Esophagus squamous epithelium (tissue), 4 donors: Measurements from ENCODE around the gene MYZAP.

Experiments
- POLR2A ChIP-seq, 4 donors: fragments of 450-650 bp; IDR thresholded peaks; one replicate each; pipeline ENCODE4 v1.6.1; 2017; ENCODE audit warnings: antibody characterized with exemption in 4 of 4, mild to moderate bottlenecking in 4 of 4, moderate library complexity in 3 of 4
- TF ChIP-seq, protein P1 (sequence below), 6 experiments: fragments of 450-650 bp in 4 of 6; fragments of 200-600 bp in 2 of 6; sonication (generic) in 2 of 6; IDR thresholded peaks; one replicate each; pipeline ENCODE4 v1.5.1; 2016 to 2019; ENCODE audit warnings: antibody characterized with exemption in 6 of 6, mild to moderate bottlenecking in 4 of 6, moderate library complexity in 4 of 6

DNA sequence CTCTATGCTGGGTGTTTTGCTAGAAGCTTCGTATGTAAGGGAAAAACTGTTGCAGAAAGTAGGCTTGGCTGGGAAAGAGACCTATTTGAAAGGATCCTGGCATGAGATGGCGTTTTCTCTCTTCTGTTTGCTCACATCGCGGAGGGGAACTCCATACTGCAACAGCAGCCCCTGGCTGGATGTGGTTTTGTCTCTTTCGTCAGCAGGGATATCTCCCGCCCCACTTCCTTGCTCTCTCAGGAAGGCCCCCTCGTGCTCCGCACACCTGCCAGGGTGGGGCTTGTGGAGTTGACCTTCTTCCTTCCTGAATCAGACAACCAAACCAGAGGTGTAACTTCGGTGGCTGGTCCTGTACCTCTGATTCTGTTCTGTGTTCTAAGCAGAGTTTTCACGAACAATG lies 26.4 kb upstream of the MYZAP start:
- TF ChIP-seq, protein P1, sequence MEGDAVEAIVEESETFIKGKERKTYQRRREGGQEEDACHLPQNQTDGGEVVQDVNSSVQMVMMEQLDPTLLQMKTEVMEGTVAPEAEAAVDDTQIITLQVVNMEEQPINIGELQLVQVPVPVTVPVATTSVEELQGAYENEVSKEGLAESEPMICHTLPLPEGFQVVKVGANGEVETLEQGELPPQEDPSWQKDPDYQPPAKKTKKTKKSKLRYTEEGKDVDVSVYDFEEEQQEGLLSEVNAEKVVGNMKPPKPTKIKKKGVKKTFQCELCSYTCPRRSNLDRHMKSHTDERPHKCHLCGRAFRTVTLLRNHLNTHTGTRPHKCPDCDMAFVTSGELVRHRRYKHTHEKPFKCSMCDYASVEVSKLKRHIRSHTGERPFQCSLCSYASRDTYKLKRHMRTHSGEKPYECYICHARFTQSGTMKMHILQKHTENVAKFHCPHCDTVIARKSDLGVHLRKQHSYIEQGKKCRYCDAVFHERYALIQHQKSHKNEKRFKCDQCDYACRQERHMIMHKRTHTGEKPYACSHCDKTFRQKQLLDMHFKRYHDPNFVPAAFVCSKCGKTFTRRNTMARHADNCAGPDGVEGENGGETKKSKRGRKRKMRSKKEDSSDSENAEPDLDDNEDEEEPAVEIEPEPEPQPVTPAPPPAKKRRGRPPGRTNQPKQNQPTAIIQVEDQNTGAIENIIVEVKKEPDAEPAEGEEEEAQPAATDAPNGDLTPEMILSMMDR (IDR thresholded peaks at IDR 0.05) = no peak
- no peak for TF ChIP-seq POLR2A (IDR thresholded peaks at IDR 0.05)
